GM21515 (cell line): ENCODE results near the gene PRKCE.
A peak's percentile ranks its signal among the peaks of the same experiment; 100 is the strongest.

Source experiments
- ATAC-seq: cut with Tn5 transposase; IDR thresholded peaks from one replicate; pipeline ENCODE4 v1.9.1; 2021; ENCODE audit not compliant: unreplicated experiment

Gene PRKCE

GRCh38 chr2:45951025-45951727, 299.7 kb downstream of the PRKCE start:
- no peak for ATAC-seq

GRCh38 chr2:45952591-45952990, 301.1 kb downstream of the PRKCE start:
- ATAC-seq = no peak

- ATAC-seq = no peak
Measured at GRCh38 chr2:45953376-45954027, 302.0 kb downstream of the PRKCE start.

DNA sequence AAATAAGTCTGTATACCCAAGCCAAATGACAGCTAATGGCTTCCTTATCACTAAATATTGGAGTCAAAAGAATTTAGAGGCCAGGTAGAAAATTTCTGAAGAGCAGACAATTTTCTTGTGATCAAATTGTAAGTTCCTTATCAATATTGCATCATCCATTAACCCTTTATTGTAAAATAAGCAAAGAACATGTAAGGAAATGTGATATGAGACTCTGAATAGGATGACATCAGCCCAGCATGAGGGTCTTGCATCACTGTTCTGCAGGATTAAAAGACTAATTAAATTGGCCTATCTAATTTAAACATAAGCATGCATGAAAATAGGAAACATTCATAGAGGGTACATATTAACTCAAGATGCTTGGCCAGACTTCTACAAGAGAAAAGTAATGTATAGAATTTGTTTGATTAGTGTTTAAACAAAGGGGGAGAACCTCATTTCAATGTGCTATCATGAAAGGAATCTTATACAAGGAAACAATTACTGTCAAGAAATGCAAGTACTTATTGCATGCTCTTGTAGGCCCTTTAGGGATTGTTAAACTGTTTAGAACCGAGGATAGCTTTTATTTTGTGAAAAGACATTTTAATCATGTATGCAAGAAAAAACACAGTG, 302.9 kb downstream of the PRKCE start:
- no peak for ATAC-seq

- ATAC-seq = no peak
Measured at GRCh38 chr2:45957533-45958227, 306.2 kb downstream of the PRKCE start.

GRCh38 chr2:45960057-45960863, 308.8 kb downstream of the PRKCE start:
- no peak for ATAC-seq

DNA sequence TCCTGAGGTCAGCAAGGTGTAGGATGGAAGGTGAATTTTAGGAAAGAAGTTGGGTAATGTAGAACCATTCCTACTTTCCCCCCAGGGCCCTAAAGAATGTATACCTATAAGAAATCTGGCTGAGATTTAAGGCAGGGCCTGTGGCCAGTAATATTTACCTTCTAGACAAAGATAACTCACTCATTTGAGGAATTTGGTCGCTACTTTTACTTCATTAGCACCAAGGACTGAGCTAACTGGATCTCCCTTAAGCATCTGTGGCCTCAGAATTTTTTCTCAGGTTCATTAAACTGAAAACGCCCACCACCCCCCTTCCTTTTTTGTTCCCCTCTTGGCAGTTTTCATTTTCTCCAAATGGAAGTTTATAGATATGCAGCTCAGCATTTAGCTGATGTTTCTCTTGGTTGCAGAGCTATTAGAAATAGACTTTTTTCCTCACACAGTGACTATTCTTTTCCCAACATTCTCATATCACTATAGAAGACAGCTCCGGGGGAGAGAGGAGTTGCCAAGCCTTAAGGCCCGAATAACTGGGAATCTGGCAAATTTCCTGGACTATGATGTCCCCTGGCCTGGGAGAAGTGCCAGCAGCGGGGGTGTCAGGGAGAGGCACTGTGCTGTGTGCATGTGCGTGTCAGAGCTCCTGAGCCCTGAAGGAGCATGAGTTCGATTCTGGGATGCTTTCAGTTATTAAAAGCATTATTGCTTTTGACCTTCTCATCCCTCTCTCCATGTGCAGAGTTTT, 310.9 kb downstream of the PRKCE start:
- no peak for ATAC-seq

DNA sequence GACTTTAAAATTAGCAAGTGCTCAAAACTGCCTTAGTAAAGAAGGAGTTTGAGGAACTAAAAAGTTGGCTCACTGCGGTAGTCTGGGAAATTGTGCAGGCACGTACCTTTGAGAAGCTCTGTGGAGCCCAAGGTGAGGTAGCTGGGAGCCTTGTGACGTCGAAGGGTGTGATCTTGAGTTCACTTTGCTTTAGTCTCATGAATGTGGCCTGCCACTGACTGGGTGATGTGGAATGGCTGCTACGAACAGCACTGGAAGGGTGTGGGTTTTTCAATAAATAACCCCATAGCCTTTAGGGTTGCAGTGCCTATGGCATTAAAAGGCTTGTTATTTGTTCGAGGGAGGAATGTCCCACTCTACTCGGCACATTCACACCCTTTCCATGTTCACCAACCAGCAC, 312.3 kb downstream of the PRKCE start:
- no peak for ATAC-seq

DNA sequence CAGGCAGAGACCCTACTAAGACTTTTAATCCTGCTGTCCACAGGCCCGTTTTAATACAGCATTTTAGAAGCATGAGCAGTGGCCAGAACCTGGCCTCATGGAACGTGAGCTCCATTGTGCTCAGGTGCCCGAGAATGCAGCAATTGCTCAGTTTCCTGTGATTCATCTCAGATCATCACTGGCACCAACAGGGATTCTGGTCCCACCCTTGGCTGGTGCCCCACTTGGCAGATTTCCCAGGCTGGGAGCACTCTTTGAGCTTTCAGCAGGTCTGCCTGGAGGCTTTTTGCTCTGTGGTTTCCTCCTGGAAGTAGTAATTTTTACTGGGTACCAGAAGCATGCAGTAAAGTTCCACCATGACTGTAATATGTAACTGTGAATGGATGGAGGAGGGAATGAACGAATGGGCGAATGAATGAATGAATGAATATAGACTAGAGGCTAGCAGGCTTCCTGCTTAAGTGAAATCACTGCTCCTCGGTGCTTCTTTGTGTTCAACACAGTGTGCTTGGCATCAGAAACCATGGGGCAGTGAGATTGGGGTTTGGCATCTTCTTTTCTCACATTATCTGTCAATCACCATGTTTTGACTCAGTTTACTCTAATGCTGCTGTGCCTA, 312.9 kb downstream of the PRKCE start:
- no peak for ATAC-seq

DNA sequence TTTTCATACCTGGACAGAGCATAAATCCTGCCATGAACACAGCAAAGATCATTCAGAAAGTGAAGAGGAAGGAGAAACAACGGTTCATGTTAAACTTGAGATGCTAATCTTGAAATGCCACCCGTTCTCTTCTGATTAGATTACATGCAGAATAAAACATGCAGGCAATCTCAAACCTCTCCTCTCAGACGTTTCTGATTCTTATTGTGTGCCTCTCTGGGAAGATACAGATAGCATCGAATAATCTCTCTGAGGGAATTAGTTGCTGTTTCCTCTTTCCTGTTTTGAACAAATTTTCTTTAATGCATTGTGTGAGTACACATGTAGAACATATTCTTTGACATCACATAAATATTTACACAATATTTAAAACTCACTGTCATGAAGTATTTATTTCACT, 313.4 kb downstream of the PRKCE start:
- ATAC-seq = no peak

DNA sequence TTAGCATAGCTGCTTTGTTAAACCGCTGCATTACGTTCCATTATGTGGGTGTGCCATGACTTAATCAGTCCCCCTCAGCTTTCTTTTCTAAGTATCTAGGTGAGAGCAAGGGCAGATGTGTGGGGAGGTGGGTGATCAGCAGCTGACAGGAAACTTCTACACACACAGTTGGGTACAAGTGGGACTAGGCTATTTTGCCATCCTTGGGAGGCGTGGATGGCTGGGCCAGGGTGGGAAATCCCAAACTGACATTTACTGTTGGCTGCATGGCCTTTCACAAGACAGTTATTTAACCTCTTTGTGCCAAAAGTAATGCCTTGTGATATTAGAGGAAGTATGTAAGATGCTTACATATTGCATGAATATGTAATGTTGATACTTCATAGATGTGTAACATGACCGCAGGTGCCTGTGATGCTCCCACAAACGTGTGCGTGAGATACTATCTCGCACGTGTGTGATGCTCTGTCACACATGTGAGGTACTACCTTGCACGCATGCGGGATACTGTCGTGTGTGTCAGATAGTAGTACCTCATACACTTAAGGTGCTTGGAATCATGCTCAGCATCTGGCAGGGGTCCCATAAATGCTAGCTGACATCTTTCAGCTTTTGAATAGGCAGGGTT, 314.5 kb downstream of the PRKCE start:
- no peak for ATAC-seq

GRCh38 chr2:45968946-45969584, 317.6 kb downstream of the PRKCE start:
- ATAC-seq = no peak

DNA sequence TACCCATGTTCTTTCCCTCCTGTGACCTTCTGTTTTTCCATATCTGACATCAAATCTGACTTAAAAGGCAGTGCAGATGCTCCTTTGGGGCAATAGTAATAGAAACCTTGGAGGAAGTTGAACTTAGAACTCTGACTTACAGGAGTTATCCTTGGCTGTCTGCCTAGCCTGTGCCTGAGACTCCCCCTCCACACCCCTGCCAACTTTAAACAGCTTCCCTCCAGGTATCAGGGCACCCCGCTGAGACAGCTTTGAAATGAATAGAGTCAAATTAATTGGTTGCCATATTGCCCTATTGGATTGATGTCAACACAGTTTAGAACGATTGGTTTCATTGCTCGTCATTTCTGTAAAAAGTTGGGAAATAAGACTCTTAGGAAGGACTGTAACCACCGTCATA, 322.0 kb downstream of the PRKCE start:
- no peak for ATAC-seq

DNA sequence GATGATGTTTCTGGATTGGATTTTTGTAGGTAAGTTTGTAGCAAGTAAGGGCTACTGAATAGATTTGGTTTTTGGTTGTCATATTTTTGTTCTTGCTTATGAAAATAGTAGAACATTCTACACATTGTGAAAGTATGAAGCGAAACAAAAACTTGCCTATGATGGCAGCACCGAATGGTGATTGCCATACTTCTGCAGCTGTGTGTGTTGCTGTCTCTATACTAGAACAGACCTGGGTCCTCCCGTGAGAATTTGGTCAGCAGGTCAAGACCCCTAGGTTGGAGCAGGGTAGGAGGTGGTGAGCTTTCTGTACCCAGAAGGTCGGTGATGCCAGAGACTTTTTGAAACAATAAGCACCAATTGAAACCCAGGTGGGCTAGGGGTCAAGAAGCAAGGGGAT, 322.6 kb downstream of the PRKCE start:
- ATAC-seq = peak; percentile 71

- ATAC-seq = peak; percentile 65
Measured at GRCh38 chr2:45974762-45975408, 323.4 kb downstream of the PRKCE start.

GRCh38 chr2:45975752-45976517, 324.5 kb downstream of the PRKCE start:
- no peak for ATAC-seq

DNA sequence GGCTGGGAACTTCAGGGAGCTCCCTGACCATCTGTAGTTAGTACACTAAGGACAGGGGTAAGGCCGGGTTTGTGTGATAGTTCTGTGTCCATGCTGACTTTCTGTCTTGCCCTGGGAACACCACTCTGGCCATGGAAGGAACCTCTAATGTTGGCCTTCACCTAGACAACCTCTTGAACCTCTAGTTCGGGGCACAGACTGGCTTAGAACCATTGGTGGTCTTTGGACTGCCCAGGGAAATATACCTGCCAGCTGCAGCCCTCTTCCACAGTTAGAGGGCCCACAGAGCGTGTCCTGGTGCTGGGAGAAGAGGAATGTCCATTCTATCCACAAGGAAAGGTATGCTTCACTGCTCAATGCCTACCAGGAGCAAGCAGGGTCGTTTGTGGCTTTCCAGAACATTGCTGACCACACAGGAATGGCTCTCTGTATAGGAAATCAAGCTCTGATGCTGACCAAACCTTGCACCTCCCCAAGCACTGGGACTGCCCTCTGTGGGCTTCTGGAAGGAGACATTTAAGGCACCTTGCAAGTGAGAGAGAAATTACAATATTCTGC, 326.9 kb downstream of the PRKCE start:
- ATAC-seq = no peak
